GM12875 (cell line): ENCODE results near the gene PITPNC1.

ENCODE experiments used
- H3K4me3 ChIP-seq: one replicate; pipeline ENCODE4 v1.5.1; 2011; ENCODE audit warnings: low read depth, low read length, control low read depth
- CTCF ChIP-seq: IDR thresholded peaks from 2 replicates; pipeline ENCODE4 v1.5.1; 2011; ENCODE audit warnings: low read depth, mild to moderate bottlenecking, control low read depth, inconsistent platforms, low read length, moderate library complexity, borderline replicate concordance; ENCODE audit not compliant: insufficient read depth

PITPNC1 gene

GRCh38 chr17:67390646-67391361 is 13.7 kb downstream of the PITPNC1 start:
- no peak for TF ChIP-seq CTCF

GRCh38 chr17:67392111-67392510 is 15.0 kb downstream of the PITPNC1 start:
- TF ChIP-seq CTCF: no peak
- H3K4me3 ChIP-seq: no peak overlapping the region

More at GRCh38 chr17:67390646-67391361, 13.7 kb downstream of the PITPNC1 start:
- no peak overlapping the region for H3K4me3 ChIP-seq

- no peak overlapping the region for H3K4me3 ChIP-seq
- TF ChIP-seq CTCF: no peak
These were observed 16.8 kb downstream of the PITPNC1 start for GRCh38 chr17:67393809-67394397.

GRCh38 chr17:67399676-67400075 is 22.6 kb downstream of the PITPNC1 start:
- TF ChIP-seq CTCF: no peak
- H3K4me3 ChIP-seq: no peak overlapping the region

GRCh38 chr17:67400193-67400592 is 23.1 kb downstream of the PITPNC1 start:
- no peak overlapping the region for H3K4me3 ChIP-seq
- TF ChIP-seq CTCF: no peak

GRCh38 chr17:67401106-67401505 is 24.0 kb downstream of the PITPNC1 start:
- TF ChIP-seq CTCF: no peak
- no peak overlapping the region for H3K4me3 ChIP-seq
